ENCODE measurements around the gene BTF3. TPM values are rescaled to one million over a fixed set of nuclear protein-coding genes. Genes with fewer than 3 reads are reported as not detected.

The BTF3 gene
- total RNA-seq (2014; rRNA removed; shearing (Covaris generic)), result 162 and 249 TPM in 2 replicates
- 595 and 602 TPM in 2 replicates for polyA plus RNA-seq (2016; fragmentation: Nextera tagmentation; extraction: Ambion mirVana)

DNA sequence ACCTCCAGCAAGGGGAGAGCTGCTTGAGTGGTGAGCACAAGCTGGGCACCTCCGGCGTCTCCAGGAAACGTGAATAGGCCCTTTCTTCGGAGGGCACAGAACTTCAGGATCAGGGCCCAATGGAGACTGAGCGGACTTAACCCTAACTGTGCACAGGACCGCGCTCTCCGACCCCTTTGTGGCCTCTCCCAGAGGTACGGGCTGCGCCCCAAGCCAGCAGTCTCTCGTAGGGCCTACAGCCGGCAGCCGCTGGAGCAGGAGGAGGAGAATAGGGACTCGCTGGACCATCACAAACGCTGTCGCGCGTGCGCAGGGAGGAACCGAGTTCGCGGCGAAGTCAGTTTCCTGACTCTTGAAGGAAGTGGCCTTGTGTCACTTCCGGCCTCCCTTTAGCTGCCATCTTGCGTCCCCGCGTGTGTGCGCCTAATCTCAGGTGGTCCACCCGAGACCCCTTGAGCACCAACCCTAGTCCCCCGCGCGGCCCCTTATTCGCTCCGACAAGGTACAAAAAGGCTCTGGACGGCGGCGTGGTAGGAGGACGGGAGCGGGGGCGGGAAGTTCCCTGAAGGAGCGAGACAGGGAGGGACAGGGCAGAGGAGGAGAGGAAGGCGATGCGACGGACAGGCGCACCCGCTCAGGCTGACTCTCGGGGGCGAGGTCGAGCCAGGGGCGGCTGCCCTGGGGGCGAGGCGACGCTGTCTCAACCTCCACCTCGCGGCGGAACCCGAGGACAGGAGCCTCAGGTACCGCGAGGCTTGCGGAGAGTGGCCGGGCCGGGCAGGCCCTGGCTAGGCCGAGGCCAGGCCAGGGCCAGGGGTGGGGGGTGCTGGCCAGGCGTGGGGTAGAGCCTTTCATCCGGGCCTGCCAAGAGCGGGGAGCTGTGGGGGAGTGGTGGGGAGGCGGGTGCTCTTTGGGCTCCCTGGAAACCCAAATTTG lies at the start of gene BTF3:
Gene BTF3, plus strand, starts transcription at position 386 of the 936 bp plus-strand sequence. Its CDS starts 226 bp downstream, at position 612.
- Histone ChIP-seq H3K4me3 (peak within 1 kb of the TSS; percentile 94), H4K20me1 (ENCODE audit: insufficient read depth) (peaks cover 8% of the 10 kb centered on the region; the same call in 1 of the 2 replicates), H3K27ac (peak within 1 kb of the TSS; percentile 85), H3K4me2 (ENCODE audit: unreplicated experiment) (peak within 1 kb of the TSS; percentile 95), H3K36me3 (ENCODE audit: low read depth) (peaks cover 33% of the 10 kb centered on the region), H3K9ac (peak within 1 kb of the TSS; percentile 97), H2AFZ (peak within 1 kb of the TSS; percentile 81), H3K79me2 (ENCODE audit: insufficient read depth) (peaks cover 51% of the 10 kb centered on the region), H3K9me2 (ENCODE audit: insufficient read depth) (no peaks in the 10 kb centered on the region), H3K27me3 (replicated peaks; ENCODE audit: insufficient read depth) (no peaks in the 10 kb centered on the region), H3F3A (ENCODE audit: insufficient read depth) (peaks cover 24% of the 10 kb centered on the region), H3K4me1 (ENCODE audit: insufficient read depth) (peaks cover 24% of the 10 kb centered on the region), H3K9me3 (ENCODE audit: low read depth) (no peaks in the 10 kb centered on the region)
- no peak for TF ChIP-seq EZH2 (IDR thresholded peaks at IDR 0.05; ENCODE audit: insufficient read depth, poor library complexity, severe bottlenecking)
- WGBS, 2 experiments (ENCODE audit: low coverage in 1 of 2, low lambda C conversion rate in 2 of 2, missing lambda C conversion rate in 2 of 2), result 1% methylated on average over 46 to 56 of the region's 67 CpGs
- peak; percentile 99 for DNase-seq
- in situ Hi-C loops (cut with MboI), result no loop called here

DNA sequence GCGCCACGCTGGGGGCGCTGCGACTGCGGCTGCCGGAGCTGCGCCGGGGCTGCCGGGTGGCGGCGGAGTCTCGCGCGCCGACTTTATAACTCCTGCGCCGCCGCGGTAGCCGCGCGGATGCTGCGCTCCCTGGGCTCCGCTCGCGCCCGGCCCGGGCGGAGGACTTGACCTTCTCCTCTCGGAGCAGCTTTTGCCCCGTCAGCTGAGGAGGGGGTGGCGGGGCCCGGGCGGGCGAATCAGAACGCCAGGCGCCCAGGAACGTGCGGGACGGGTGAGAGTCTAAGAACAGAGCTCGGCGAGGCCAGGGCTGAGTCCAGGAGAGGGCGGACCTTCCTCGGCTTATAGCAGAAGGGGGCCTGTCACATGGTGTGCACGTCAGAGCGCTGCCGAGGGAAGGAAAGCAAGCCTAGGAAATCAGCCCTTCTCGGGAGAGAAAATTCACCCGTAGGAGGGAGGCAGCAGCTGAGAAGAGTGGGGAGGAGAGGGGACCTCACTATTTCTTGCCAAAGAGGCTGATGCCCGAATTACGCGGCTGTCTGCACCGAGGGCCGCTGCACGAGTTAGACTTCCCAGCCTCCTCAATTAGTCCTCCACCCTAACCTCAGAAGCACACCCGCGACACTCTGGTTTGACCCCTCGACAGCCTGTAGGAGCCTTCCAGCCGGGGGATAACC lies 49.6 kb upstream of the BTF3 start, which contains the start of gene FOXD1:
Gene FOXD1, minus strand, starts transcription at position 315 of the 674 bp plus-strand sequence. CDS start 415 bp downstream, outside the sequence.
- Histone ChIP-seq H3K9ac (peak within 1 kb of the TSS; percentile 94), H3K27ac (peak within 1 kb of the TSS; percentile 90), H3K27me3 (replicated peaks; ENCODE audit: insufficient read depth) (no peaks in the 10 kb centered on the region), H3K4me2 (ENCODE audit: unreplicated experiment) (peak within 1 kb of the TSS; percentile 95), H3K4me3 (peak within 1 kb of the TSS; percentile 91), H3K9me3 (ENCODE audit: low read depth) (no peaks in the 10 kb centered on the region), H3K9me2 (ENCODE audit: insufficient read depth) (no peaks in the 10 kb centered on the region), H4K20me1 (ENCODE audit: insufficient read depth) (no peaks in the 10 kb centered on the region), H2AFZ (peak within 1 kb of the TSS; percentile 72), H3K36me3 (ENCODE audit: low read depth) (peaks cover 29% of the 10 kb centered on the region), H3K79me2 (ENCODE audit: insufficient read depth) (peaks cover 42% of the 10 kb centered on the region), H3F3A (ENCODE audit: insufficient read depth) (peaks cover 33% of the 10 kb centered on the region), H3K4me1 (ENCODE audit: insufficient read depth) (peaks cover 6% of the 10 kb centered on the region)
- in situ Hi-C loops (cut with MboI), result loop anchor here (10.0 to 25.0 kb wide), 2 partner anchors 136 to 354 kb away; no protein-coding TSS in a partner anchor
- peak; percentile 99 for DNase-seq
- TF ChIP-seq EZH2phosphoT487 (IDR thresholded peaks at IDR 0.05; ENCODE audit: insufficient read depth, low read depth) (no peak), EZH2 (IDR thresholded peaks at IDR 0.05; ENCODE audit: insufficient read depth, poor library complexity, severe bottlenecking) (no peak)
- 1% methylated on average over 44 to 55 of the region's 59 CpGs for WGBS, 2 experiments (ENCODE audit: low coverage in 1 of 2, low lambda C conversion rate in 2 of 2, missing lambda C conversion rate in 2 of 2)

DNA sequence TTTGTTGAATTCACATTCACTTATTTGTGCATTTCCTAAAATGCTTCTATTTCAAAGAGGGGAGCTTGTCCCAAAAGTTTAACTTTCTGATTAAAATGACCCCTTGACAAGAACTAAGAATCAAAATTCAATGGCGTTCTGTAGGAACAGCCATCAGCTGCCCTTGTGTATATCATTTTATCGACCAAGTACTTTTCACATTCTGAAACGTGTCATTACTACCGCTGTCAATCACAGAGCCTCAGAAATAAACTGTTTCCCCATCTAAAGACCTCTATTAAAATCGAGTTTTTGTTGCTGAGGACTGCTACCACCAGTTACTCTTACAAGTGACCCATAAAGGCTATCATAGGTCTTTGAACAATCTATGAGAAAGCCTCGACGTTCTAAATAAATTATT lies 48.1 kb upstream of the BTF3 start:
- 46 to 54% methylated on average over 7 of the region's 7 CpGs for WGBS, 2 experiments (ENCODE audit: low coverage in 1 of 2, low lambda C conversion rate in 2 of 2, missing lambda C conversion rate in 2 of 2)
- H3K9me3 ChIP-seq (ENCODE audit: low read depth), result no peaks in the 10 kb centered on the region
- peak overlapping the region; percentile 89; the same call in 1 of the 2 replicates for H2AFZ ChIP-seq
- no peak overlapping the region for H3K4me3 ChIP-seq
- H3K79me2 ChIP-seq (ENCODE audit: insufficient read depth), result peaks cover 27% of the 10 kb centered on the region
- no peaks in the 10 kb centered on the region for H4K20me1 ChIP-seq (ENCODE audit: insufficient read depth)
- no peak overlapping the region for H3K4me2 ChIP-seq (ENCODE audit: unreplicated experiment)
- DNase-seq, result peak; percentile 1
- no peak overlapping the region for H3K27ac ChIP-seq
- peaks cover 25% of the 10 kb centered on the region for H3F3A ChIP-seq (ENCODE audit: insufficient read depth)
- H3K4me1 ChIP-seq (ENCODE audit: insufficient read depth), result no peaks in the 10 kb centered on the region
- H3K36me3 ChIP-seq (ENCODE audit: low read depth), result peaks cover 16% of the 10 kb centered on the region
- H3K9me2 ChIP-seq (ENCODE audit: insufficient read depth), result no peaks in the 10 kb centered on the region
- H3K27me3 ChIP-seq (replicated peaks; ENCODE audit: insufficient read depth), result no peaks in the 10 kb centered on the region
- in situ Hi-C loops (cut with MboI), result no loop called here
- H3K9ac ChIP-seq, result no peak overlapping the region
- TF ChIP-seq EZH2 (IDR thresholded peaks at IDR 0.05; ENCODE audit: insufficient read depth, poor library complexity, severe bottlenecking) (no peak), EZH2phosphoT487 (IDR thresholded peaks at IDR 0.05; ENCODE audit: insufficient read depth, low read depth) (no peak)

DNA sequence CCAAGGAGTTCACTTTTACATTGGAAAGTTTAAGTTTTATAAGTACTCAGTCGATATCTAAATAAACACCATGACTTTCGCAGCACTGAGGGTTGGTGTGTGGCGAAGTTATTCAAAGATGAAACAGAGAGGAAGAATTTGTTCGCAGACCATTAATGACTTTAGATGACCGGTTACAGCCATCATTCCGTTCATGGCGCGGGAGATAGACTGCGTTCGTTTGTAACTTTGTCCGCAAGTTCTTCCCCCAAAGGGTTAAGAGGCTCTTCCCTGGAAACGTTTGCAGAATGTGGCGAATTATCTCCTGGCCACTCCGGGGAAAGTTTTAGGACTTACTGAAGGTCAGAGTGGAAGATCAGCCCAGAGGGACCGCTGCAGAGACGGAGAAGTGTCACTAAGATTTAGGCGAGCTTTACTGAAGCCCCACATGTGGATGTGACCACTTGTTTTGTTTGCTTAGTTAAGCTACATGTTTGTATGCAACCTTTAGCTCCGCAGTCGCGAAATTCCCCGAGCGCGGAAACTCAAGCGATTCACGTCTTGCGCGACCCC lies 47.5 kb upstream of the BTF3 start:
- peaks cover 10% of the 10 kb centered on the region for H3K36me3 ChIP-seq (ENCODE audit: low read depth)
- no peaks in the 10 kb centered on the region for H3K4me1 ChIP-seq (ENCODE audit: insufficient read depth)
- TF ChIP-seq EZH2phosphoT487 (IDR thresholded peaks at IDR 0.05; ENCODE audit: insufficient read depth, low read depth) (no peak), EZH2 (IDR thresholded peaks at IDR 0.05; ENCODE audit: insufficient read depth, poor library complexity, severe bottlenecking) (no peak)
- H3K27me3 ChIP-seq (replicated peaks; ENCODE audit: insufficient read depth), result no peaks in the 10 kb centered on the region
- H4K20me1 ChIP-seq (ENCODE audit: insufficient read depth), result no peaks in the 10 kb centered on the region
- peak overlapping the region; percentile 69 for H3K9ac ChIP-seq
- peaks cover 20% of the 10 kb centered on the region for H3K79me2 ChIP-seq (ENCODE audit: insufficient read depth)
- WGBS, 2 experiments (ENCODE audit: low coverage in 1 of 2, low lambda C conversion rate in 2 of 2, missing lambda C conversion rate in 2 of 2), result 20% methylated on average over 27 of the region's 27 CpGs
- peak overlapping the region; percentile 72 for H3K4me3 ChIP-seq
- H3K9me2 ChIP-seq (ENCODE audit: insufficient read depth), result no peaks in the 10 kb centered on the region
- no peak overlapping the region for H3K27ac ChIP-seq
- H3K9me3 ChIP-seq (ENCODE audit: low read depth), result no peaks in the 10 kb centered on the region
- H3K4me2 ChIP-seq (ENCODE audit: unreplicated experiment), result peak overlapping the region; percentile 70
- H3F3A ChIP-seq (ENCODE audit: insufficient read depth), result peaks cover 19% of the 10 kb centered on the region
- in situ Hi-C loops (cut with MboI), result no loop called here
- H2AFZ ChIP-seq, result peak overlapping the region; percentile 89
- DNase-seq, result peak; percentile 67

Measured in GM23248 (cell line).